HG03342 (cell line): ENCODE data around the gene SP2.

Source experiments
- ATAC-seq: cut with Tn5 transposase; IDR thresholded peaks from one replicate; pipeline ENCODE4 v1.9.1; 2021; ENCODE audit warnings: mild to moderate bottlenecking, moderate library complexity; ENCODE audit not compliant: unreplicated experiment

SP2 gene

GRCh38 chr17:47869114-47869513 lies 26.9 kb upstream of the SP2 start:
- no peak for ATAC-seq

- ATAC-seq = no peak
Observed at GRCh38 chr17:47870056-47870455, 26.0 kb upstream of the SP2 start.

GRCh38 chr17:47871048-47871447 lies 25.0 kb upstream of the SP2 start:
- no peak for ATAC-seq

- no peak for ATAC-seq
Observed at GRCh38 chr17:47872019-47872650, 23.9 kb upstream of the SP2 start.

GRCh38 chr17:47872651-47873161 lies 23.3 kb upstream of the SP2 start:
- ATAC-seq = no peak

GRCh38 chr17:47873200-47874090 lies 22.6 kb upstream of the SP2 start:
- ATAC-seq = no peak

- ATAC-seq = no peak
Observed at GRCh38 chr17:47875011-47875985, 20.7 kb upstream of the SP2 start.

- no peak for ATAC-seq
Observed at GRCh38 chr17:47877368-47878034, 18.5 kb upstream of the SP2 start.

GRCh38 chr17:47878203-47879027 lies 17.6 kb upstream of the SP2 start:
- no peak for ATAC-seq

GRCh38 chr17:47879028-47879585 lies 16.9 kb upstream of the SP2 start:
- ATAC-seq = no peak

- ATAC-seq = no peak
Observed at GRCh38 chr17:47879776-47880454, 16.1 kb upstream of the SP2 start.

GRCh38 chr17:47882247-47882646 lies 13.8 kb upstream of the SP2 start:
- ATAC-seq = no peak

- ATAC-seq = no peak
Observed at GRCh38 chr17:47882695-47883588, 13.1 kb upstream of the SP2 start.

GRCh38 chr17:47883589-47884426 lies 12.2 kb upstream of the SP2 start:
- no peak for ATAC-seq

- ATAC-seq = no peak
Observed at GRCh38 chr17:47884427-47884740, 11.7 kb upstream of the SP2 start.

- no peak for ATAC-seq
Observed at GRCh38 chr17:47884905-47885730, 10.9 kb upstream of the SP2 start.
